AG10803 (cell line): Measurements from ENCODE around the gene LCNL1.
A peak's percentile ranks its signal among the peaks of the same experiment; 100 is the strongest.

ENCODE experiments used
- DNase-seq: peaks from one replicate; pipeline ENCODE4 v3.0.0; 2010; ENCODE audit warnings: low read depth
- H3K4me3 ChIP-seq: 2 replicates; pipeline ENCODE4 v1.5.1; 2011; ENCODE audit warnings: mild to moderate bottlenecking, low read length, control low read depth
- CTCF ChIP-seq: conservative IDR thresholded peaks from 2 replicates; pipeline ENCODE4 v1.5.1; 2011; ENCODE audit warnings: mild to moderate bottlenecking, low read length, control low read depth, inconsistent platforms

LCNL1 gene

GRCh38 chr9:137018761-137019559 is 36.2 kb downstream of the LCNL1 start:
- no peak overlapping the region for H3K4me3 ChIP-seq
- no peak for TF ChIP-seq CTCF
- DNase-seq: no peak

- DNase-seq: no peak
- TF ChIP-seq CTCF: no peak
- H3K4me3 ChIP-seq: no peak overlapping the region
Observed at GRCh38 chr9:137019891-137020683, 37.3 kb downstream of the LCNL1 start.

GRCh38 chr9:137020771-137021567 is 38.2 kb downstream of the LCNL1 start:
- no peak for DNase-seq
- H3K4me3 ChIP-seq: no peak overlapping the region
- no peak for TF ChIP-seq CTCF

- no peak for DNase-seq
- H3K4me3 ChIP-seq: no peak overlapping the region
- no peak for TF ChIP-seq CTCF
Observed at GRCh38 chr9:137021568-137021978, 38.8 kb downstream of the LCNL1 start.

- peak; percentile 35 for DNase-seq
- no peak overlapping the region for H3K4me3 ChIP-seq
- no peak for TF ChIP-seq CTCF
Observed at GRCh38 chr9:137021979-137022661, 39.3 kb downstream of the LCNL1 start.

- no peak for TF ChIP-seq CTCF
- no peak overlapping the region for H3K4me3 ChIP-seq
- DNase-seq: no peak
Observed at GRCh38 chr9:137022662-137023008, 39.8 kb downstream of the LCNL1 start.
